ENCODE measurements around the gene DRC3. TPM values are rescaled to one million over a fixed set of nuclear protein-coding genes. Genes with fewer than 3 reads are reported as not detected.
"Not testable (repeated sequence)": the region's sequence is repeated elsewhere in the genome, so short reads cannot be mapped to it uniquely, and the experiment has no call there.

DRC3 gene
- total and polyA plus RNA-seq, 4 donors, result 0.61 to 1.5 (median 1.1) TPM

- H3K4me1 ChIP-seq (ENCODE audit: control insufficient read depth in 4 of 4, insufficient read depth in 4 of 4, low read length in 3 of 4); H3K27ac ChIP-seq (ENCODE audit: low read depth in 1 of 2, low read length in 2 of 2); H3K27me3 ChIP-seq (ENCODE audit: control insufficient read depth in 4 of 4, insufficient read depth in 4 of 4, low read length in 3 of 4); H3K9me3 ChIP-seq (ENCODE audit: control insufficient read depth in 4 of 4, low read length in 3 of 4); H3K36me3 ChIP-seq (ENCODE audit: control insufficient read depth in 4 of 4, insufficient read depth in 3 of 4, low read depth in 1 of 4, low read length in 3 of 4); H3K9ac ChIP-seq (ENCODE audit: low read depth in 1 of 2, low read length in 2 of 2); DNase-seq (ENCODE audit: low spot score); H3K4me3 ChIP-seq (ENCODE audit: low read depth in 1 of 3, low read length in 3 of 3): not testable (repeated sequence)
- WGBS, result 97% methylated on average over 8 of the region's 8 CpGs
These were observed 23.2 kb downstream of the DRC3 start for GRCh38 chr17:17995887-17996286.

DNA sequence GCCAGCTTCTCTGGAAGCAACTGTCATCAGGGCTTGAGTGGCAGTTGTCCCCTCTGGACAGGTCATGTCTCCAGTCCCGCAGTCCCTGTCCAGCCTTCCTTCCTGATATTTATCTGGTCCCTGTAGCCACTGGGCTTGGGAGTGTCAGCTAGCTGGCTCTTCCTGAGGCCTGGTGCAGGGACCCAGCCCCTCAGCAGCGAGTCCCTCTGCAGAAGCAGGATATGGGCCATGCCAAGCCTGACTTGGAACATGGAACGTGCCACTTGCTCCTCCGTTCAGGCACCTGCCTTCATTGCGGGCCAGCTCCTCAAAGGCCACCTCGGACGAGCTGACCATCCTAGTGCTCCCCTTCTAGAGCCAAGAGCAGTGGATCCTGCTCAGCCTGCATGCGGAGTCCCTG, 26.3 kb downstream of the DRC3 start:
- no peaks in the 10 kb centered on the region for H3K36me3 ChIP-seq (ENCODE audit: control insufficient read depth in 4 of 4, insufficient read depth in 3 of 4, low read depth in 1 of 4, low read length in 3 of 4)
- H3K27me3 ChIP-seq (ENCODE audit: control insufficient read depth in 4 of 4, insufficient read depth in 4 of 4, low read length in 3 of 4), result no peaks in the 10 kb centered on the region
- DNase-seq (ENCODE audit: low spot score), result no peak
- H3K4me1 ChIP-seq (ENCODE audit: control insufficient read depth in 4 of 4, insufficient read depth in 4 of 4, low read length in 3 of 4), result no peaks in the 10 kb centered on the region
- TF ChIP-seq HNF4A (conservative IDR thresholded peaks at IDR 0.05) (no peak), FOXA2 (IDR thresholded peaks at IDR 0.05) (no peak), MAX (IDR thresholded peaks at IDR 0.05) (no peak), FOXA1 (IDR thresholded peaks at IDR 0.05) (no peak), EGR1 (IDR thresholded peaks at IDR 0.05; ENCODE audit: low read depth in 2 of 2) (no peak), NR2F2 (IDR thresholded peaks at IDR 0.05) (no peak), HNF4G (IDR thresholded peaks at IDR 0.05) (no peak), YY1 (IDR thresholded peaks at IDR 0.05) (no peak)
- TF ChIP-seq, protein P1, sequence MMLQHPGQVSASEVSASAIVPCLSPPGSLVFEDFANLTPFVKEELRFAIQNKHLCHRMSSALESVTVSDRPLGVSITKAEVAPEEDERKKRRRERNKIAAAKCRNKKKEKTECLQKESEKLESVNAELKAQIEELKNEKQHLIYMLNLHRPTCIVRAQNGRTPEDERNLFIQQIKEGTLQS (IDR thresholded peaks at IDR 0.05), result no peak
- TF ChIP-seq, protein P2, sequence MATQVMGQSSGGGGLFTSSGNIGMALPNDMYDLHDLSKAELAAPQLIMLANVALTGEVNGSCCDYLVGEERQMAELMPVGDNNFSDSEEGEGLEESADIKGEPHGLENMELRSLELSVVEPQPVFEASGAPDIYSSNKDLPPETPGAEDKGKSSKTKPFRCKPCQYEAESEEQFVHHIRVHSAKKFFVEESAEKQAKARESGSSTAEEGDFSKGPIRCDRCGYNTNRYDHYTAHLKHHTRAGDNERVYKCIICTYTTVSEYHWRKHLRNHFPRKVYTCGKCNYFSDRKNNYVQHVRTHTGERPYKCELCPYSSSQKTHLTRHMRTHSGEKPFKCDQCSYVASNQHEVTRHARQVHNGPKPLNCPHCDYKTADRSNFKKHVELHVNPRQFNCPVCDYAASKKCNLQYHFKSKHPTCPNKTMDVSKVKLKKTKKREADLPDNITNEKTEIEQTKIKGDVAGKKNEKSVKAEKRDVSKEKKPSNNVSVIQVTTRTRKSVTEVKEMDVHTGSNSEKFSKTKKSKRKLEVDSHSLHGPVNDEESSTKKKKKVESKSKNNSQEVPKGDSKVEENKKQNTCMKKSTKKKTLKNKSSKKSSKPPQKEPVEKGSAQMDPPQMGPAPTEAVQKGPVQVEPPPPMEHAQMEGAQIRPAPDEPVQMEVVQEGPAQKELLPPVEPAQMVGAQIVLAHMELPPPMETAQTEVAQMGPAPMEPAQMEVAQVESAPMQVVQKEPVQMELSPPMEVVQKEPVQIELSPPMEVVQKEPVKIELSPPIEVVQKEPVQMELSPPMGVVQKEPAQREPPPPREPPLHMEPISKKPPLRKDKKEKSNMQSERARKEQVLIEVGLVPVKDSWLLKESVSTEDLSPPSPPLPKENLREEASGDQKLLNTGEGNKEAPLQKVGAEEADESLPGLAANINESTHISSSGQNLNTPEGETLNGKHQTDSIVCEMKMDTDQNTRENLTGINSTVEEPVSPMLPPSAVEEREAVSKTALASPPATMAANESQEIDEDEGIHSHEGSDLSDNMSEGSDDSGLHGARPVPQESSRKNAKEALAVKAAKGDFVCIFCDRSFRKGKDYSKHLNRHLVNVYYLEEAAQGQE (IDR thresholded peaks at IDR 0.05), result no peak
- H3K9ac ChIP-seq (ENCODE audit: low read depth in 1 of 2, low read length in 2 of 2), result no peak overlapping the region
- H3K27ac ChIP-seq (ENCODE audit: low read depth in 1 of 2, low read length in 2 of 2), result no peak overlapping the region
- H3K9me3 ChIP-seq (ENCODE audit: control insufficient read depth in 4 of 4, low read length in 3 of 4), result no peaks in the 10 kb centered on the region
- no peak overlapping the region for H3K4me3 ChIP-seq (ENCODE audit: low read depth in 1 of 3, low read length in 3 of 3)
- 92% methylated on average over 8 of the region's 8 CpGs for WGBS

- H3K36me3 ChIP-seq (ENCODE audit: control insufficient read depth in 4 of 4, insufficient read depth in 3 of 4, low read depth in 1 of 4, low read length in 3 of 4), result no peaks in the 10 kb centered on the region
- H3K27ac ChIP-seq (ENCODE audit: low read depth in 1 of 2, low read length in 2 of 2), result no peak overlapping the region
- H3K4me3 ChIP-seq (ENCODE audit: low read depth in 1 of 3, low read length in 3 of 3), result no peak overlapping the region
- 89% methylated on average over 9 of the region's 9 CpGs for WGBS
- H3K27me3 ChIP-seq (ENCODE audit: control insufficient read depth in 4 of 4, insufficient read depth in 4 of 4, low read length in 3 of 4), result no peaks in the 10 kb centered on the region
- TF ChIP-seq NR2F2 (IDR thresholded peaks at IDR 0.05), result no peak
- TF ChIP-seq YY1 (IDR thresholded peaks at IDR 0.05), result no peak
- TF ChIP-seq RAD21 (IDR thresholded peaks at IDR 0.05), result no peak
- no peak for TF ChIP-seq RXRA (IDR thresholded peaks at IDR 0.05)
- no peak for TF ChIP-seq FOXA2 (IDR thresholded peaks at IDR 0.05)
- no peak for TF ChIP-seq TAF1 (conservative IDR thresholded peaks at IDR 0.05)
- no peak for DNase-seq (ENCODE audit: low spot score)
- H3K4me1 ChIP-seq (ENCODE audit: control insufficient read depth in 4 of 4, insufficient read depth in 4 of 4, low read length in 3 of 4), result no peaks in the 10 kb centered on the region
- H3K9ac ChIP-seq (ENCODE audit: low read depth in 1 of 2, low read length in 2 of 2), result no peak overlapping the region
- H3K9me3 ChIP-seq (ENCODE audit: control insufficient read depth in 4 of 4, low read length in 3 of 4), result no peaks in the 10 kb centered on the region
These were observed 26.8 kb downstream of the DRC3 start for GRCh38 chr17:17999364-18000029.
